Eye (tissue), 1 donor: ENCODE data around the gene ATP6AP1.

Experiments used
- DNase-seq: peaks from one replicate; pipeline ENCODE4 v3.0.0-alpha.2; 2015

ATP6AP1 gene

GRCh38 chrX:154472685-154473632, 44.5 kb downstream of the ATP6AP1 start:
- no peak for DNase-seq

DNA sequence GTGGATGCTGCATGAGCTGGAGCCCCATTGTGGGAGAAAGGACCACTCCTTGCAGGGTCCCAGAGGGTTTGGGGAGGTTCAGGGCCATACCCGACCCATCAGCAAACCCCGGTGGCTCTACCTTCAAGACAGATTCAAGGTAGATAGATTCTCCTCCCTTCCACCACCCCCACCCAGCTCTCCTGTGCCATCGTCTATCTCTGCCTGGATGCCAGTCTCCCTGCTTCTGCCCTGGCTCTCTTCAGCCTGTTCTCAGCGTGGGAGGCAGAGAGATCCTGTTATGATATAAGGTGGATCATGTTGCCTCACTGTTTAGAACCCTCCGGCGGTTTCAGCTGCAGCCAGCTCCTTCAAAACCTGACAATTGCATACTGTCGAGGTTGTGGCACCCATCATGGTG, 45.2 kb downstream of the ATP6AP1 start:
- DNase-seq, result no peak

DNA sequence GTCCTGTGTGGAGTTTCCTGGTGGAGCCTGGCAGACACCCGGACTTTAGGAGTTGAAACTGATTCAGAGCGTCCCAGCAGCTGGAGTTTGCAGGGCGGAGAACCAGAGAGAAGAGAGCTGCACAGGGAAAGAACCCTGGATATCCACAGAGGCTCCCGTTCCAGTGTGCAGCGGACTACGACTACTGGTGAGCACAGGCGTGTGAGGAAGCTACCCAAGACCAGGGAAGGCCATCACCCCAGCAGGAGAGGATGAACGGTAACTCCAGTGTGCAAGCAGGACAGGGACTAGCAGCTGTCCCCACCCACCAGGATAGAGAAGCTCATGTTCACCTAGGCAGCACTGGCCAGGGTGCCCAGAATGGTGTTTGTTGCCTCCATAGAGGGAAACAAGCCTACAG, 48.3 kb downstream of the ATP6AP1 start:
- no peak for DNase-seq

GRCh38 chrX:154477891-154478477, 49.5 kb downstream of the ATP6AP1 start:
- no peak for DNase-seq

DNA sequence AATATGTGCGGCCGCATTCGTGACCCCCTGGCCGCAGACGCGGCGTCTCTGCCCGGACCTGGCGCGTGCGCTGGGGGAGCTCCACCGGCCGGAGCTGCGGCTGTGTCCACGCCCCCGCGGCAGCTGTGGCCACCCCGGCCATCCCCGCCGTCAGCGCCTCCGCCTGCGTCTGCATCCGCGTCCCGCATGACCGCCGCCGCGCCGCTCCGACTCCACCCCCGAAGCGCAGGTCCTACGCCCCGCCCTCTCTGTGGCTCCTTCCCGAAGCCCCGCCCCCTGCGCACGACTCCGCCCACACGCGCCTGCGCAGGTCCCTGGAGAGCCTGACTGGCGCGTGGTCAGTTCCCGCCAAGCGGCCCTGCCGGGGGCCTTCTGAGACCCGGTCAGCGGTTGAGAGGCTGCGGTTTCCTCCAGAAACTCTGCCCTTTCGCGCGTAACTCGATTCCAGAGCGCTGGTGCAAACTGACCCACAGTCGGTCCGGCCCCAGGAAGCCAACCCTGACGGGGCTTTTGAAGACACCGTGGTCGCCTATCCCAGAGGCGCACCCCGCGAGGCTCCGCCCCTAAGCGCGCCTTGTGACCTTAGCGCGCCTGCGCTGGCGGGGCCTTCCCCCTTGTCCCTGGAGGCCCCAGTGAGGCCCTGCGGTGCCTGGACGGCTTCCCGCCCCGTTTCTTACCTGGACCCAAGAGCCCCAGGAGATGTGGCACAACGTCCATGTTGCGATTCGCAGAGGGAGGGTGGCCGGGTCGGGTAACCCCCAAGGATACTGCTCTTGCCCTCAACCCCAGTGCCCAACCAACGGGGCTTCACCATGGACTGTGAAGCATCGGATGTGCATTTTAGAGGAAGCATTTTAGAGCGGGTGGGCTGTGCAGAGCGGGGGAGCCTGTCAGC, 50.5 kb downstream of the ATP6AP1 start, which contains the start of gene LAGE3:
Gene LAGE3 (minus strand): TSS at position 554 of the 895 bp plus-strand sequence. CDS start 366 bp downstream, at position 188.
- DNase-seq, result peak; percentile 95

GRCh38 chrX:154481195-154481594, 52.7 kb downstream of the ATP6AP1 start:
- DNase-seq, result no peak

- no peak for DNase-seq
Measured at GRCh38 chrX:154481911-154482601, 53.6 kb downstream of the ATP6AP1 start.

DNA sequence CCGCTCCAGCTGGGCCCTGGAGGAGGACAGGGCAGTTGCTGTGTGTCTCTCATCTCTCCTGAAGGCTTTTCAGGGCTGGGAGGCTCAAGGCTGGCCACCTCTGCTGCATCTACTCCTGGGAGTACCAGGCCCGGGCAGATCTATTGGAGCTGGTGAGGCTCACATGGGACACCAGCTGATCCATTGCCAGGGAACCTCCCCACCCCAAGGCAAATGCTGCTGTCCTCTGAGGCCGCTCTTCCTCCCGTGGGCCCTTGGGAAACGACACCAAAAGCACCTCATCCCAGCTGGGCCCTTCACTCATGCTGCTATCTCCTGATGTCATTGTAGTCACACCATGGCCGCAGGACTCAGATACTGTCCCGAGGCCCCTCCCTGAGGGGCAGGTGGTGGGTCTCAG, 54.3 kb downstream of the ATP6AP1 start:
- no peak for DNase-seq

GRCh38 chrX:154483325-154483724, 54.8 kb downstream of the ATP6AP1 start:
- no peak for DNase-seq

- no peak for DNase-seq
Measured at GRCh38 chrX:154484255-154485149, 56.0 kb downstream of the ATP6AP1 start.

GRCh38 chrX:154485150-154486051, 56.9 kb downstream of the ATP6AP1 start:
- DNase-seq, result peak; percentile 17

DNA sequence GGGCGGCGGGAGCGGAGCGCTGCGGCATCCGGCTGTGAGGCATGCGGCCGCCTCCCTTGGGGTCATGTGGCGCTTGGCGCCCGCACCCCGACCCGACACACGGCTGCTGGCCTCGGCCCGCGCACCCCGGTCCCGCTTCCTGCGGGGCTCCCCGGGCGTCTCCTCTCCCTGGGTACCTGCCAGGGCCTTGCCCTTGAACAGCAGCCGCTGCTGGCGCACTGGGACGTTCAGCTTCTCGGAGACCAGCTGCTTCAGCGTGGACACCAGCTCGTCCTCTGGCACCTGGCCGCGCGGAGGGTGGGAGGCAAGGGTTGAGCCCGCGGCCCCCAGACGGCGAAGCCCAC, 57.5 kb downstream of the ATP6AP1 start:
- peak; percentile 34 for DNase-seq
